GM12878 (cell line): ENCODE results near the gene MISFA. TPM values are rescaled to one million over a fixed set of nuclear protein-coding genes. Genes with fewer than 3 reads are reported as not detected.

Experiments
- BACH1 ChIP-seq: fragments of 450-650 bp; IDR thresholded peaks from 2 replicates; pipeline ENCODE4 v1.6.1; 2017; ENCODE audit warnings: mild to moderate bottlenecking, borderline replicate concordance
- BHLHE40 ChIP-seq, 2 experiments: fragments of 450-650 bp in 1 of 2; IDR thresholded peaks; 2 replicates each; pipeline ENCODE4 v1.6.1; 2011 to 2017; ENCODE audit warnings: low read depth in 2 of 2, borderline replicate concordance in 1 of 2, improper control_type of control experiment in 1 of 2, low read length in 1 of 2, mild to moderate bottlenecking in 1 of 2
- CHD1 ChIP-seq: IDR thresholded peaks from 2 replicates; pipeline ENCODE4 v1.6.1; 2012; ENCODE audit warnings: low read depth, low read length, improper control_type of control experiment
- CHD2 ChIP-seq: IDR thresholded peaks from 2 replicates; pipeline ENCODE4 v1.6.1; 2011; ENCODE audit warnings: low read depth, low read length, improper control_type of control experiment, borderline replicate concordance
- FOXK2 ChIP-seq: fragments of 450-650 bp; IDR thresholded peaks from 2 replicates; pipeline ENCODE4 v1.6.1; 2017; ENCODE audit warnings: mild to moderate bottlenecking, moderate library complexity
- FOXM1 ChIP-seq: IDR thresholded peaks from 2 replicates; pipeline ENCODE4 v1.6.1; 2012; ENCODE audit warnings: low read depth, mild to moderate bottlenecking, inconsistent platforms, low read length, moderate library complexity
- HDGF ChIP-seq: fragments of 450-650 bp; IDR thresholded peaks from 2 replicates; pipeline ENCODE4 v1.6.1; 2016; ENCODE audit warnings: antibody characterized with exemption
- IKZF2 ChIP-seq, 2 experiments: fragments of 450-650 bp; IDR thresholded peaks; 2 replicates each; pipeline ENCODE4 v1.6.1; 2017; ENCODE audit warnings: mild to moderate bottlenecking in 2 of 2, moderate library complexity in 2 of 2
- MTA2 ChIP-seq: fragments of 450-650 bp; IDR thresholded peaks from 2 replicates; pipeline ENCODE4 v1.6.1; 2016; ENCODE audit warnings: low read depth, mild to moderate bottlenecking, moderate library complexity
- MXI1 ChIP-seq: fragments of 150-350 bp; IDR thresholded peaks from 2 replicates; pipeline ENCODE4 v1.6.1; 2011; ENCODE audit warnings: low read depth, mild to moderate bottlenecking, inconsistent platforms, low read length, improper control_type of control experiment
- MYB ChIP-seq: fragments of 150-350 bp; IDR thresholded peaks from 2 replicates; pipeline ENCODE4 v1.6.1; 2014; ENCODE audit warnings: mild to moderate bottlenecking, low read depth, low read length, borderline replicate concordance
- MYC ChIP-seq: IDR thresholded peaks from 2 replicates; pipeline ENCODE4 v1.6.1; 2011; ENCODE audit warnings: mild to moderate bottlenecking, low read length, moderate library complexity, inconsistent platforms; ENCODE audit not compliant: insufficient read depth, insufficient replicate concordance, insufficient read length, severe bottlenecking
- NBN ChIP-seq: fragments of 450-650 bp; IDR thresholded peaks from 2 replicates; pipeline ENCODE4 v1.6.1; 2016
- NFYB ChIP-seq: IDR thresholded peaks from 2 replicates; pipeline ENCODE4 v1.6.1; 2011; ENCODE audit warnings: low read depth, mild to moderate bottlenecking, low read length, improper control_type of control experiment, moderate library complexity; ENCODE audit not compliant: insufficient read depth
- NR2F1 ChIP-seq: fragments of 450-650 bp; conservative IDR thresholded peaks from 2 replicates; pipeline ENCODE4 v1.6.1; 2017; ENCODE audit warnings: mild to moderate bottlenecking
- PML ChIP-seq: IDR thresholded peaks from 2 replicates; pipeline ENCODE4 v1.6.1; 2012; ENCODE audit warnings: low read length, inconsistent platforms
- POLR2AphosphoS5 ChIP-seq: IDR thresholded peaks from 2 replicates; pipeline ENCODE4 v1.6.1; 2011; ENCODE audit warnings: mild to moderate bottlenecking, low read length, inconsistent platforms
- RUNX3 ChIP-seq: IDR thresholded peaks from 2 replicates; pipeline ENCODE4 v1.6.1; 2012; ENCODE audit warnings: low read length, inconsistent platforms
- SIN3A ChIP-seq: IDR thresholded peaks from 2 replicates; pipeline ENCODE4 v1.6.1; 2012; ENCODE audit warnings: low read depth, low read length, improper control_type of control experiment
- SMAD1 ChIP-seq: fragments of 450-650 bp; IDR thresholded peaks from 2 replicates; pipeline ENCODE4 v1.6.1; 2018; ENCODE audit warnings: mild to moderate bottlenecking, low read depth; ENCODE audit not compliant: partially characterized antibody
- SREBF2 ChIP-seq: IDR thresholded peaks from 2 replicates; pipeline ENCODE4 v1.6.1; 2012; ENCODE audit warnings: mild to moderate bottlenecking, low read length
- YBX1 ChIP-seq: fragments of 450-650 bp; IDR thresholded peaks from 2 replicates; pipeline ENCODE4 v1.6.1; 2016; ENCODE audit warnings: antibody characterized with exemption
- ZNF274 ChIP-seq: IDR thresholded peaks from one replicate; pipeline ENCODE4 v1.8.0; 2011; ENCODE audit not compliant: insufficient read length, insufficient read depth
- ZNF384 ChIP-seq: IDR thresholded peaks from 2 replicates; pipeline ENCODE4 v1.6.1; 2012; ENCODE audit warnings: low read depth, mild to moderate bottlenecking, low read length, improper control_type of control experiment, borderline replicate concordance
- ZNF622 ChIP-seq: fragments of 450-650 bp; IDR thresholded peaks from 2 replicates; pipeline ENCODE4 v1.6.1; 2017; ENCODE audit warnings: mild to moderate bottlenecking, inconsistent platforms
- polyA plus RNA-seq, 11 experiments: library from polyadenylated mRNA; depleted of rRNA in 4 of 11; unstranded in 6 of 11; stranded (reverse) in 5 of 11; fragments of >200 nt; fragmentation: Nextera tagmentation in 4 of 11; fragmentation: Illumina TruSeq in 1 of 11; extraction: Ambion mirVana in 4 of 11; extraction: Trizol in 1 of 11; gene quantifications; 1 replicate in 1 of 11; 2 replicates in 10 of 11; pipeline versions ENCODE4 v1.2.1 to v1.2.3, GENCODE V29; 2011 to 2016; ENCODE audit warnings: inconsistent platforms in 2 of 11, missing spikeins in 2 of 11, low read depth in 1 of 11
- total RNA-seq, 4 experiments: library from RNA; depleted of rRNA in 3 of 4; stranded (reverse); fragments of >200 nt in 3 of 4; fragmentation: Illumina TruSeq in 1 of 4; extraction: Trizol in 1 of 4; gene quantifications; 2 replicates each; pipeline versions ENCODE4 v1.2.1 to v1.2.3, GENCODE V29; 2013 to 2021
- TF ChIP-seq, protein P1 (sequence below): fragments of 450-650 bp; IDR thresholded peaks from 2 replicates; pipeline ENCODE4 v1.6.1; 2017; ENCODE audit warnings: low read depth, mild to moderate bottlenecking, moderate library complexity
- TF ChIP-seq, protein P2 (sequence below): IDR thresholded peaks from 2 replicates; pipeline ENCODE4 v1.6.1; 2012; ENCODE audit warnings: low read length, inconsistent platforms
- TF ChIP-seq, protein P3 (sequence below): fragments of 450-650 bp; IDR thresholded peaks from 2 replicates; pipeline ENCODE4 v1.6.1; 2016; ENCODE audit warnings: mild to moderate bottlenecking

MISFA gene
- total and polyA plus RNA-seq, 10 of the 15 experiments (the other 5 are each of a cell fraction or from before 2014, with no cell fraction given): 0.88 to 4.6 (median 2.3) TPM; not detected in 1

DNA sequence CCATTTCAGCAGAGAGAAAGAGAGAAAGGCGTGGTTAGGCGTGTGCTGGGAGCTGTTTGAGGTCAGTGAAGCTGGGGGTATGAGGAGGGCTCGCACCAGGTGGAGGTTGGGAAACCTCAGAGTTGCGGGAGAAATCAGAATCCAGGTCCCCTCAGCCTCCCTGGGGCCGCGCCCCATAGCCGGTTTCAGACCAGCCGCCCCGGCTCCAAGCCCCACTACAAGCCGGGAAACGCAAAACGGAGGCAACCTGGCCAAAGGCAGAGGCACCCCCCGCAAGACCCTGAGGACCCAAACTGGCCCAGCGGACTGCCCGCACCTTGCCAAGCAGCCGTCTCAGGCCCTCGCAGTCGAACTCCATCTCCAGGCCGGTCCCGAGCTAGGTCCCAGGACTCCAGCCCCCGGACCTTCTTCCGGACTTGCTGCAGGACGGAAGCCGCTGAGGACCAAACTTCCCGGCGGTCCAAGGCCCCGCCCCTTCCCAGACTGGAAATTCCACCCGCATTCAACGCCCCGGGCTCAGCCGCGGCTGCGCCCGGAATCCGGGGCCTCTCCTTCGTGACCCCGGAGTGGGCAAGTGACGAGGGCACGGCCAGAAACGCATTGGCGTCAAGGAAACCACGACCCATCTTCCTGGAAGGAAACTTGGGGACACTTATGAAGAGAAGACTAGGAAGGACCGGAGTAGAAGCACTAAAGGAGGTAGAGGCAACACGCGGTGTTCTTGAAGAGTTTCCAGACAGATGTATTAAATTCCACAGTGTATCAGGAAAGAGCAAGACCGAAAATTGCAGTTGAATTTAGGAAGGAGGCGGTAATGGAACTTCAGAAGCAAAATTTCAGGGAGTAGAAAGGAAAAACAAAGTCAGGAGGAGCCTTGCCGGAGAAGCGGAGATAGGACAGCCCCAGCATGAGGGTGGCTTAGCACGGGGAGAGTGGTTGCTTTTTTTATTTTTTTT lies 11.0 kb upstream of the MISFA start, which contains the start of gene UEVLD (continued):
- TF ChIP-seq, protein P1, sequence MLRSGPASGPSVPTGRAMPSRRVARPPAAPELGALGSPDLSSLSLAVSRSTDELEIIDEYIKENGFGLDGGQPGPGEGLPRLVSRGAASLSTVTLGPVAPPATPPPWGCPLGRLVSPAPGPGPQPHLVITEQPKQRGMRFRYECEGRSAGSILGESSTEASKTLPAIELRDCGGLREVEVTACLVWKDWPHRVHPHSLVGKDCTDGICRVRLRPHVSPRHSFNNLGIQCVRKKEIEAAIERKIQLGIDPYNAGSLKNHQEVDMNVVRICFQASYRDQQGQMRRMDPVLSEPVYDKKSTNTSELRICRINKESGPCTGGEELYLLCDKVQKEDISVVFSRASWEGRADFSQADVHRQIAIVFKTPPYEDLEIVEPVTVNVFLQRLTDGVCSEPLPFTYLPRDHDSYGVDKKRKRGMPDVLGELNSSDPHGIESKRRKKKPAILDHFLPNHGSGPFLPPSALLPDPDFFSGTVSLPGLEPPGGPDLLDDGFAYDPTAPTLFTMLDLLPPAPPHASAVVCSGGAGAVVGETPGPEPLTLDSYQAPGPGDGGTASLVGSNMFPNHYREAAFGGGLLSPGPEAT: peak; percentile 72
- TF ChIP-seq CHD1: no peak
- TF ChIP-seq IKZF2 (IDR thresholded peaks at IDR 0.05): peak; percentile 75 to 81
- TF ChIP-seq NR2F1: peak; percentile 60; the same call in 1 of the 2 replicates
- TF ChIP-seq POLR2AphosphoS5: peak; percentile 76; the same call in 1 of the 2 replicates
- TF ChIP-seq MXI1: peak; percentile 46; the same call in 1 of the 2 replicates
- TF ChIP-seq MYC: no peak
- no peak for TF ChIP-seq CHD2
- TF ChIP-seq BHLHE40 (IDR thresholded peaks at IDR 0.05; ENCODE audit: borderline replicate concordance in 1 of 2, low read depth in 2 of 2, low read length in 1 of 2): 0 out of 4 replicates have a peak, but pooled peaks have one; percentile 12 to 16
- no peak for TF ChIP-seq NFYB
- TF ChIP-seq ZNF274: no peak
- TF ChIP-seq YBX1: no peak
- no peak for TF ChIP-seq SREBF2
- TF ChIP-seq SIN3A: no peak
- TF ChIP-seq MYB: no peak
- TF ChIP-seq FOXM1: no peak
- no peak for TF ChIP-seq MTA2
- TF ChIP-seq RUNX3: peak; percentile 60
- TF ChIP-seq FOXK2: no peak
- no peak for TF ChIP-seq SMAD1
- TF ChIP-seq PML: 0 out of 2 replicates have a peak, but pooled peaks have one; percentile 66
- TF ChIP-seq, protein P2, sequence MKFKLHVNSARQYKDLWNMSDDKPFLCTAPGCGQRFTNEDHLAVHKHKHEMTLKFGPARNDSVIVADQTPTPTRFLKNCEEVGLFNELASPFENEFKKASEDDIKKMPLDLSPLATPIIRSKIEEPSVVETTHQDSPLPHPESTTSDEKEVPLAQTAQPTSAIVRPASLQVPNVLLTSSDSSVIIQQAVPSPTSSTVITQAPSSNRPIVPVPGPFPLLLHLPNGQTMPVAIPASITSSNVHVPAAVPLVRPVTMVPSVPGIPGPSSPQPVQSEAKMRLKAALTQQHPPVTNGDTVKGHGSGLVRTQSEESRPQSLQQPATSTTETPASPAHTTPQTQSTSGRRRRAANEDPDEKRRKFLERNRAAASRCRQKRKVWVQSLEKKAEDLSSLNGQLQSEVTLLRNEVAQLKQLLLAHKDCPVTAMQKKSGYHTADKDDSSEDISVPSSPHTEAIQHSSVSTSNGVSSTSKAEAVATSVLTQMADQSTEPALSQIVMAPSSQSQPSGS: no peak
- peak; percentile 45; the same call in 1 of the 2 replicates for TF ChIP-seq NBN
- no peak for TF ChIP-seq HDGF
- peak; percentile 40; the same call in 1 of the 2 replicates for TF ChIP-seq BACH1
- TF ChIP-seq, protein P3, sequence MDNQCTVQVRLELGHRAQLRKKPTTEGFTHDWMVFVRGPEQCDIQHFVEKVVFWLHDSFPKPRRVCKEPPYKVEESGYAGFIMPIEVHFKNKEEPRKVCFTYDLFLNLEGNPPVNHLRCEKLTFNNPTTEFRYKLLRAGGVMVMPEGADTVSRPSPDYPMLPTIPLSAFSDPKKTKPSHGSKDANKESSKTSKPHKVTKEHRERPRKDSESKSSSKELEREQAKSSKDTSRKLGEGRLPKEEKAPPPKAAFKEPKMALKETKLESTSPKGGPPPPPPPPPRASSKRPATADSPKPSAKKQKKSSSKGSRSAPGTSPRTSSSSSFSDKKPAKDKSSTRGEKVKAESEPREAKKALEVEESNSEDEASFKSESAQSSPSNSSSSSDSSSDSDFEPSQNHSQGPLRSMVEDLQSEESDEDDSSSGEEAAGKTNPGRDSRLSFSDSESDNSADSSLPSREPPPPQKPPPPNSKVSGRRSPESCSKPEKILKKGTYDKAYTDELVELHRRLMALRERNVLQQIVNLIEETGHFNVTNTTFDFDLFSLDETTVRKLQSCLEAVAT: no peak; the same call in 1 of the 2 replicates
- no peak for TF ChIP-seq ZNF384
- TF ChIP-seq ZNF622: no peak
